OCI-LY3 (cell line): ENCODE results near the gene PPP2R5C.

ENCODE experiments used
- H2AFZ ChIP-seq: fragments of 200-600, 300-600 bp; shearing (Covaris generic); 2 replicates; pipeline ENCODE4 v1.6.0; 2014; ENCODE audit warnings: antibody characterized with exemption, low read depth, low read length
- H3K27ac ChIP-seq: fragments of 200-600, 300-600 bp; sonication (generic); 2 replicates; pipeline ENCODE4 v1.5.1; 2014; ENCODE audit warnings: mild to moderate bottlenecking, low read length, moderate library complexity, mixed read lengths
- H3K27me3 ChIP-seq: fragments of 200-600, 300-600 bp; sonication (generic); 2 replicates; pipeline ENCODE4 v1.6.1; 2014; ENCODE audit warnings: low read depth, low read length, mixed read lengths
- H3K36me3 ChIP-seq: fragments of 200-600, 300-600 bp; sonication (generic); replicated peaks from 2 replicates; pipeline ENCODE3; 2014; ENCODE audit warnings: low read depth, low read length, mixed read lengths
- H3K4me1 ChIP-seq: fragments of 300-600, 200-600 bp; sonication (generic); 2 replicates; pipeline ENCODE4 v1.6.1; 2014; ENCODE audit warnings: low read length, mixed read lengths
- H3K4me2 ChIP-seq: fragments of 200-600, 300-600 bp; sonication (generic); 2 replicates; pipeline ENCODE4 v1.6.1; 2014; ENCODE audit warnings: low read length, mixed read lengths
- H3K4me3 ChIP-seq: fragments of 300-600, 200-600 bp; sonication (generic); 2 replicates; pipeline ENCODE4 v1.5.1; 2014; ENCODE audit warnings: antibody characterized with exemption, mild to moderate bottlenecking, low read length, moderate library complexity
- H3K79me2 ChIP-seq: fragments of 300-600, 200-600 bp; shearing (Covaris generic); 2 replicates; pipeline ENCODE4 v1.6.1; 2014; ENCODE audit warnings: mild to moderate bottlenecking, low read length, mixed read lengths
- H3K9ac ChIP-seq: fragments of 300-600, 200-600 bp; shearing (Covaris generic); 2 replicates; pipeline ENCODE4 v1.6.0; 2014; ENCODE audit warnings: mild to moderate bottlenecking, low read length, moderate library complexity
- H3K9me3 ChIP-seq: fragments of 200-600, 300-600 bp; shearing (Covaris generic); 2 replicates; pipeline ENCODE4 v1.6.1; 2014; ENCODE audit warnings: low read length, mixed read lengths; ENCODE audit not compliant: insufficient read depth
- H4K20me1 ChIP-seq: fragments of 200-600, 300-600 bp; sonication (generic); 2 replicates; pipeline ENCODE4 v1.6.1; 2016; ENCODE audit warnings: low read length, mixed read lengths; ENCODE audit not compliant: insufficient read depth
- EZH2phosphoT487 ChIP-seq: fragments of 200-600 bp; shearing (Covaris generic); IDR thresholded peaks from 2 replicates; pipeline ENCODE4 v1.6.1; 2018; ENCODE audit warnings: antibody characterized with exemption, mixed run types, low read depth
- TF ChIP-seq, protein P1 (sequence below): fragments of 200-600, 300-600 bp; sonication (generic); IDR thresholded peaks from 2 replicates; pipeline ENCODE4 v1.5.1; 2014; ENCODE audit warnings: antibody characterized with exemption, low read length, low read depth

Gene PPP2R5C

GRCh38 chr14:101877766-101878165 lies 116.3 kb downstream of the PPP2R5C start:
- no peak overlapping the region for H3K9ac ChIP-seq
- peak overlapping the region; percentile 93 for H3K27ac ChIP-seq
- no peak overlapping the region for H3K4me3 ChIP-seq
- H4K20me1 ChIP-seq = no peaks in the 10 kb centered on the region
- peaks cover 76% of the 10 kb centered on the region for H3K4me1 ChIP-seq
- no peak for TF ChIP-seq EZH2phosphoT487
- TF ChIP-seq, protein P1, sequence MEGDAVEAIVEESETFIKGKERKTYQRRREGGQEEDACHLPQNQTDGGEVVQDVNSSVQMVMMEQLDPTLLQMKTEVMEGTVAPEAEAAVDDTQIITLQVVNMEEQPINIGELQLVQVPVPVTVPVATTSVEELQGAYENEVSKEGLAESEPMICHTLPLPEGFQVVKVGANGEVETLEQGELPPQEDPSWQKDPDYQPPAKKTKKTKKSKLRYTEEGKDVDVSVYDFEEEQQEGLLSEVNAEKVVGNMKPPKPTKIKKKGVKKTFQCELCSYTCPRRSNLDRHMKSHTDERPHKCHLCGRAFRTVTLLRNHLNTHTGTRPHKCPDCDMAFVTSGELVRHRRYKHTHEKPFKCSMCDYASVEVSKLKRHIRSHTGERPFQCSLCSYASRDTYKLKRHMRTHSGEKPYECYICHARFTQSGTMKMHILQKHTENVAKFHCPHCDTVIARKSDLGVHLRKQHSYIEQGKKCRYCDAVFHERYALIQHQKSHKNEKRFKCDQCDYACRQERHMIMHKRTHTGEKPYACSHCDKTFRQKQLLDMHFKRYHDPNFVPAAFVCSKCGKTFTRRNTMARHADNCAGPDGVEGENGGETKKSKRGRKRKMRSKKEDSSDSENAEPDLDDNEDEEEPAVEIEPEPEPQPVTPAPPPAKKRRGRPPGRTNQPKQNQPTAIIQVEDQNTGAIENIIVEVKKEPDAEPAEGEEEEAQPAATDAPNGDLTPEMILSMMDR = no peak
- peaks cover 24% of the 10 kb centered on the region for H3K36me3 ChIP-seq
- H2AFZ ChIP-seq = no peak overlapping the region
- H3K4me2 ChIP-seq = peak overlapping the region; percentile 64; the same call in 1 of the 2 replicates
- no peaks in the 10 kb centered on the region for H3K27me3 ChIP-seq
- no peaks in the 10 kb centered on the region for H3K9me3 ChIP-seq
- peaks cover 67% of the 10 kb centered on the region for H3K79me2 ChIP-seq

- H3K4me1 ChIP-seq = peaks cover 72% of the 10 kb centered on the region
- TF ChIP-seq, protein P1 = no peak
- no peak for TF ChIP-seq EZH2phosphoT487
- no peaks in the 10 kb centered on the region for H3K9me3 ChIP-seq
- H3K27ac ChIP-seq = peak overlapping the region; percentile 93
- H3K4me2 ChIP-seq = peak overlapping the region; percentile 64
- 0 out of 2 replicates have a peak overlapping the region, but pooled peaks have one; percentile 3 for H3K4me3 ChIP-seq
- no peaks in the 10 kb centered on the region for H4K20me1 ChIP-seq
- no peak overlapping the region for H2AFZ ChIP-seq
- H3K9ac ChIP-seq = peak overlapping the region; percentile 22; the same call in 1 of the 2 replicates
- no peaks in the 10 kb centered on the region for H3K27me3 ChIP-seq
- peaks cover 62% of the 10 kb centered on the region for H3K79me2 ChIP-seq
- H3K36me3 ChIP-seq = peaks cover 24% of the 10 kb centered on the region
Measured at GRCh38 chr14:101878211-101878821, 116.8 kb downstream of the PPP2R5C start.

- H4K20me1 ChIP-seq = no peaks in the 10 kb centered on the region
- H2AFZ ChIP-seq = no peak overlapping the region
- H3K27ac ChIP-seq = peak overlapping the region; percentile 93
- peak overlapping the region; percentile 3; the same call in 1 of the 2 replicates for H3K4me3 ChIP-seq
- H3K4me1 ChIP-seq = peaks cover 65% of the 10 kb centered on the region
- peak overlapping the region; percentile 64 for H3K4me2 ChIP-seq
- no peaks in the 10 kb centered on the region for H3K9me3 ChIP-seq
- H3K27me3 ChIP-seq = no peaks in the 10 kb centered on the region
- peaks cover 56% of the 10 kb centered on the region for H3K79me2 ChIP-seq
- H3K9ac ChIP-seq = peak overlapping the region; percentile 22; the same call in 1 of the 2 replicates
- no peak for TF ChIP-seq EZH2phosphoT487
- TF ChIP-seq, protein P1 = no peak
- peaks cover 22% of the 10 kb centered on the region for H3K36me3 ChIP-seq
Measured at GRCh38 chr14:101878822-101879528, 117.5 kb downstream of the PPP2R5C start.
